Measurements from ENCODE around the gene NCCRP1. TPM values are rescaled to one million over a fixed set of nuclear protein-coding genes. Genes with fewer than 3 reads are reported as not detected.

NCCRP1 gene
- total and polyA plus RNA-seq, 2 donors (not counting 3 experiments of a cell fraction or from before 2014, with no cell fraction given) = 0.06 TPM; not detected in 1

DNA sequence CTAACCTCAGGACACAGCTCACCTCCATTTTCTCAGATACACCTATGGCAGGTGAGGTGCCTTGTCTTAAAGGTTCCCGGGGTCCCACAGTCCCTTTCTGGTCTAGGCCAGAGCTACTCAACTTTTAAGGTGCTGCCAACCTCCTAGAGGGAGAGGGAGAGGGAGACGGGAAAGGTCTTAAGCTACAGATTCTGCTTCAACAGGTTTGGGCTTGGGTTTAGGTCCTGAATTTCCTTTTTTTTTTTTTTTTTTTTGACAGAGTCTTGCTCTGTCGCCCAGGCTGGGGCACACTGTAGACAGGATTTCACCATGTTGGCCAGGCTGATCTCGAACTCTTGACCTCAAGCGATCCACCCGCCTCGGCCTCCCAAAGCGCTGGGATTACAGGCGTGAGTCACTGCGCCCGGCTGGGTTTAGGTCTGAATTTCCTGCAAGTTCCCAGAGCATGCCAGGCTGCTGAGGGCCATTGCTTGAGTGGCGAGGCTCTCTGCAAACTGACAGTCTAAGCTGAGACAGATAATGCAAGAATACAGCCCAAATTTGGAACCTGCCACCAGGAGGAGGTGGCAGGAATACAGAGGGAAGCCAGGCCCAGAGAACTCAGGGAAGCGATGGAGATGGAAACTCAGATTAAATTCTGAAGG lies 15.1 kb downstream of the NCCRP1 start:
- H3K79me2 ChIP-seq (ENCODE audit: control insufficient read depth, insufficient read depth, low read length) = no peaks in the 10 kb centered on the region
- H3K4me3 ChIP-seq (replicated peaks in 1 of 3; ENCODE audit: insufficient read depth in 1 of 3, low read depth in 1 of 3, low read length in 3 of 3) = no peak overlapping the region
- TF ChIP-seq, protein P1, sequence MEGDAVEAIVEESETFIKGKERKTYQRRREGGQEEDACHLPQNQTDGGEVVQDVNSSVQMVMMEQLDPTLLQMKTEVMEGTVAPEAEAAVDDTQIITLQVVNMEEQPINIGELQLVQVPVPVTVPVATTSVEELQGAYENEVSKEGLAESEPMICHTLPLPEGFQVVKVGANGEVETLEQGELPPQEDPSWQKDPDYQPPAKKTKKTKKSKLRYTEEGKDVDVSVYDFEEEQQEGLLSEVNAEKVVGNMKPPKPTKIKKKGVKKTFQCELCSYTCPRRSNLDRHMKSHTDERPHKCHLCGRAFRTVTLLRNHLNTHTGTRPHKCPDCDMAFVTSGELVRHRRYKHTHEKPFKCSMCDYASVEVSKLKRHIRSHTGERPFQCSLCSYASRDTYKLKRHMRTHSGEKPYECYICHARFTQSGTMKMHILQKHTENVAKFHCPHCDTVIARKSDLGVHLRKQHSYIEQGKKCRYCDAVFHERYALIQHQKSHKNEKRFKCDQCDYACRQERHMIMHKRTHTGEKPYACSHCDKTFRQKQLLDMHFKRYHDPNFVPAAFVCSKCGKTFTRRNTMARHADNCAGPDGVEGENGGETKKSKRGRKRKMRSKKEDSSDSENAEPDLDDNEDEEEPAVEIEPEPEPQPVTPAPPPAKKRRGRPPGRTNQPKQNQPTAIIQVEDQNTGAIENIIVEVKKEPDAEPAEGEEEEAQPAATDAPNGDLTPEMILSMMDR (IDR thresholded peaks at IDR 0.05; ENCODE audit: extremely low read depth in 1 of 2, insufficient read depth in 1 of 2, low read depth in 1 of 2, low read length in 2 of 2) = no peak
- TF ChIP-seq FOS (IDR thresholded peaks at IDR 0.05; ENCODE audit: borderline replicate concordance, insufficient read depth, low read length) = no peak
- TF ChIP-seq EZH2 (IDR thresholded peaks at IDR 0.05; ENCODE audit: borderline replicate concordance, low read depth, low read length, severe bottlenecking) = no peak
- TF ChIP-seq, protein P2, sequence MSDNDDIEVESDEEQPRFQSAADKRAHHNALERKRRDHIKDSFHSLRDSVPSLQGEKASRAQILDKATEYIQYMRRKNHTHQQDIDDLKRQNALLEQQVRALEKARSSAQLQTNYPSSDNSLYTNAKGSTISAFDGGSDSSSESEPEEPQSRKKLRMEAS (IDR thresholded peaks at IDR 0.05; ENCODE audit: insufficient read depth, insufficient read length) = no peak
- TF ChIP-seq JUN (IDR thresholded peaks at IDR 0.05; ENCODE audit: borderline replicate concordance, insufficient read depth, insufficient read length, low read depth) = no peak
- no peak for TF ChIP-seq GATA2 (IDR thresholded peaks at IDR 0.05; ENCODE audit: insufficient read depth, insufficient read length, low read depth, low read length)
- no peak for TF ChIP-seq POLR2A (IDR thresholded peaks at IDR 0.05; ENCODE audit: low read depth, low read length)
- TF ChIP-seq POLR2AphosphoS5 (IDR thresholded peaks at IDR 0.05; ENCODE audit: insufficient read depth, low read depth, low read length) = no peak
- no peak for DNase-seq (ENCODE audit: low read depth, low spot score)
- dilution Hi-C loops (cut with MboI; ENCODE audit: extremely low pct_ligation_motif_present, low sequenced_read_pairs) = no loop called here
- FAIRE-seq = no peak
- no TSS peak for BruUV-seq (replicated peaks)
- no peak overlapping the region for H3K9ac ChIP-seq (replicated peaks; ENCODE audit: extremely low read depth, insufficient read depth, low read length)
- H3K4me2 ChIP-seq (ENCODE audit: insufficient read depth, low read length) = no peak overlapping the region
- no peaks in the 10 kb centered on the region for H3K4me1 ChIP-seq (ENCODE audit: control insufficient read depth, extremely low read depth, insufficient read depth, low read length)
- intact Hi-C loops (cut with micrococcal nuclease) = loop anchor here (1.0 kb wide), 2 partner anchors 116 to 199 kb away; no protein-coding TSS in a partner anchor
- ChIA-PET CTCF (interaction anchor here (0.7 to 2.9 kb wide), 6 partner anchors 8 to 150 kb away, joined by 3 to 12 read pairs (median 4); no protein-coding TSS in a partner anchor), POLR2A (no interaction called here)
- no peak overlapping the region for H3K27ac ChIP-seq (ENCODE audit: insufficient read depth, low read depth, low read length)
- no peaks in the 10 kb centered on the region for H4K20me1 ChIP-seq (replicated peaks; ENCODE audit: control insufficient read depth, extremely low read depth, insufficient read depth, low read length)
- H3K27me3 ChIP-seq (ENCODE audit: control insufficient read depth in 2 of 2, insufficient read depth in 2 of 2, low read length in 2 of 2) = peaks cover 0 to 2% of the 10 kb centered on the region in 2 experiments
- no peaks in the 10 kb centered on the region for H3K36me3 ChIP-seq (ENCODE audit: control insufficient read depth in 2 of 2, extremely low read depth in 1 of 2, insufficient read depth in 2 of 2, low read length in 2 of 2)
- no peaks in the 10 kb centered on the region for H3K9me1 ChIP-seq (replicated peaks; ENCODE audit: control insufficient read depth, extremely low read depth, insufficient read depth, low read length)
- H3K9me3 ChIP-seq (replicated peaks; ENCODE audit: control insufficient read depth, insufficient read depth, low read length) = no peaks in the 10 kb centered on the region
- H2AFZ ChIP-seq (ENCODE audit: low read depth, low read length) = no peak overlapping the region
